SU-DHL-6 (cell line): Measurements from ENCODE around the gene STX8.

Experiments used
- EZH2phosphoT487 ChIP-seq: fragments of 200-600 bp; sonication (generic), shearing (Covaris generic); conservative IDR thresholded peaks from 2 replicates; pipeline ENCODE4 v1.6.1; 2018; ENCODE audit warnings: mild to moderate bottlenecking, antibody characterized with exemption, low read length, moderate library complexity, mixed read lengths
- TF ChIP-seq, protein P1 (sequence below): fragments of 200-600 bp; sonication (generic); IDR thresholded peaks from one replicate; pipeline ENCODE4 v1.5.1; 2017; ENCODE audit warnings: antibody characterized with exemption, mild to moderate bottlenecking, low read length, moderate library complexity; ENCODE audit not compliant: insufficient read depth, poor library complexity, severe bottlenecking

DNA sequence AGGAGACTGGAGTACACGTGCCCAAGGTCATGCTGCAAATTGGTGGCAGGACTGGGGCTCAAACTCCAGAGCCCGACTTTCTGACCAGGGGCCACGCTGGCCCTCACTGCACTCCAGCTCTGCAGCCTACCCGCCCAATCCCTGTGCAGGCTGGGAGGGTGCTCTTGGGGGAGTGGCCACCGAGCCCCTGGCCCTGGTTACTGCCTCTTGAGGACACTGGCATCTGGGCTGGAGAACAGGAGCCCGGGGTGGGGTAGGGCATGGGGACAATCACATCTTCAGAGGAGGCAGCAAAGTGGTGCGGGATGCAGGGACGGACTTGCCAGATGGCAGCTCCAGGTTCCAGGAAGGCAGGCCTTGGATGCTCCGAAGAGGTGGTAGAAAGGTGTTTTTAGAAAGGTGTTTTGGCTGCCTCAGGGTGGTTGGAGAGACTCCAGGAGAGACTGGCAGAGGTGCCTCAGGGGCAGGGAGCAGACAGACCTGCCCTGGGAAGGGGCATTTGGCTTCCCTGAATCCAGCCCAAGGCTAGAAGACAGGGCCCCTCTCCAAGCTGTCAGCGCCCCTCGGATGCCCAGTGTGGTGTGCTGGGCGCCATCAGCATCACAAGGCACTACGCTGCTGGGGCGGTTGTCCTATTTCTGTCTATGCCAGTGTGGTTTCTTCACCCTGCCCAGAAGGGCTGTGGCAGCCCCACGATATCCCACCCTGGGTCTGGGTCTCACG, 333.7 kb downstream of the STX8 start:
- TF ChIP-seq, protein P1, sequence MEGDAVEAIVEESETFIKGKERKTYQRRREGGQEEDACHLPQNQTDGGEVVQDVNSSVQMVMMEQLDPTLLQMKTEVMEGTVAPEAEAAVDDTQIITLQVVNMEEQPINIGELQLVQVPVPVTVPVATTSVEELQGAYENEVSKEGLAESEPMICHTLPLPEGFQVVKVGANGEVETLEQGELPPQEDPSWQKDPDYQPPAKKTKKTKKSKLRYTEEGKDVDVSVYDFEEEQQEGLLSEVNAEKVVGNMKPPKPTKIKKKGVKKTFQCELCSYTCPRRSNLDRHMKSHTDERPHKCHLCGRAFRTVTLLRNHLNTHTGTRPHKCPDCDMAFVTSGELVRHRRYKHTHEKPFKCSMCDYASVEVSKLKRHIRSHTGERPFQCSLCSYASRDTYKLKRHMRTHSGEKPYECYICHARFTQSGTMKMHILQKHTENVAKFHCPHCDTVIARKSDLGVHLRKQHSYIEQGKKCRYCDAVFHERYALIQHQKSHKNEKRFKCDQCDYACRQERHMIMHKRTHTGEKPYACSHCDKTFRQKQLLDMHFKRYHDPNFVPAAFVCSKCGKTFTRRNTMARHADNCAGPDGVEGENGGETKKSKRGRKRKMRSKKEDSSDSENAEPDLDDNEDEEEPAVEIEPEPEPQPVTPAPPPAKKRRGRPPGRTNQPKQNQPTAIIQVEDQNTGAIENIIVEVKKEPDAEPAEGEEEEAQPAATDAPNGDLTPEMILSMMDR, result no peak
- TF ChIP-seq EZH2phosphoT487, result no peak
